Kidney (tissue), 22 donors: ENCODE measurements around the gene RASIP1. TPM values are rescaled to one million over a fixed set of nuclear protein-coding genes. Genes with fewer than 3 reads are reported as not detected.
"Not testable (repeated sequence)": the region's sequence is repeated elsewhere in the genome, so short reads cannot be mapped to it uniquely, and the experiment has no call there.

Experiments
- DNase-seq, 5 donors: peaks; one replicate each; pipeline ENCODE4 v3.0.0-alpha.2; 2013 to 2020
- FAIRE-seq: peaks from 2 replicates; lab custom pipeline; 2012; peaks lifted over from hg19 to GRCh38; lab: Jason Lieb, UNC
- H3K27ac ChIP-seq, 2 donors: one replicate each; pipeline ENCODE4 v1.7.0; 2013; ENCODE audit warnings: low read depth in 2 of 2, low read length in 2 of 2, inconsistent platforms in 1 of 2
- H3K27me3 ChIP-seq: one replicate; pipeline ENCODE4 v1.7.1; 2013; ENCODE audit warnings: low read length, inconsistent platforms; ENCODE audit not compliant: control insufficient read depth, insufficient read depth
- H3K36me3 ChIP-seq, 3 donors: one replicate each; pipeline versions ENCODE4 v1.7.0 to v1.7.1; 2013; ENCODE audit warnings: low read length in 3 of 3, control low read depth in 1 of 3, inconsistent platforms in 1 of 3; ENCODE audit not compliant: insufficient read depth in 3 of 3, control insufficient read depth in 2 of 3
- H3K4me1 ChIP-seq, 3 donors: one replicate each; pipeline versions ENCODE4 v1.7.0 to v1.7.1; 2013; ENCODE audit warnings: low read length in 3 of 3, inconsistent platforms in 1 of 3, low read depth in 1 of 3; ENCODE audit not compliant: control insufficient read depth in 2 of 3, insufficient read depth in 2 of 3
- H3K4me3 ChIP-seq, 3 donors: one replicate each; pipeline versions ENCODE4 v1.7.0 to v1.8.1; 2013; ENCODE audit warnings: low read length in 3 of 3, control low read depth in 1 of 3, inconsistent platforms in 1 of 3
- H3K9ac ChIP-seq, 3 donors: one replicate each; pipeline versions ENCODE4 v1.7.0 to v1.7.1; 2013; ENCODE audit warnings: low read length in 3 of 3, control low read depth in 1 of 3, inconsistent platforms in 1 of 3
- H3K9me3 ChIP-seq, 3 donors: one replicate each; pipeline versions ENCODE4 v1.7.0 to v1.7.1; 2013; ENCODE audit warnings: low read length in 3 of 3, control low read depth in 1 of 3, inconsistent platforms in 1 of 3; ENCODE audit not compliant: control insufficient read depth in 2 of 3, insufficient read depth in 1 of 3
- intact Hi-C: fragments of 100-400 bp; cut with DNase I; formaldehyde crosslinking; loops from one replicate; pipeline ENCODE4 v1.11.1; 2022
- long read RNA-seq, 10 donors: library from polyadenylated mRNA in 1 of 10; unstranded in 1 of 10; transcript quantifications; one replicate each; pipeline ENCODE4 v2.0.0 and lab custom pipeline, GENCODE V29; 2021 to 2026
- polyA plus RNA-seq: library from polyadenylated mRNA; stranded (reverse); fragments of 350-450 nt; fragmentation: Illumina TruSeq; extraction: RNeasy Lipid Tissue Mini Kit (QIAGEN cat#74804); gene quantifications from one replicate; pipeline ENCODE4 v1.2.3, GENCODE V29; 2014; ENCODE audit warnings: low read depth, low replicate concordance; ENCODE audit not compliant: insufficient read depth
- total RNA-seq: library from RNA; stranded (reverse); fragmentation: NEBNext Ultra II Directional; extraction: Animal tissue kit (Norgen Biotek cat#: 25700); gene quantifications from one replicate; pipeline ENCODE4 v1.2.1, GENCODE V29; 2021
- TF ChIP-seq, protein P1 (sequence below): IDR thresholded peaks from 3 replicates; pipeline ENCODE4 v1.5.1; 2012; ENCODE audit warnings: mild to moderate bottlenecking, moderate library complexity, borderline replicate concordance; ENCODE audit not compliant: insufficient read depth; ENCODE audit errors: extremely low read depth
- donor health status: control.
- donor health status: control.
- donor health status: control.
- donor health status: control.
- donor health status: control.
- donor health status: DM: yes; HTN: yes; CAD: no.
- donor health status: Normal renal cell carcinoma (clear cell type).

The RASIP1 gene, protein sequence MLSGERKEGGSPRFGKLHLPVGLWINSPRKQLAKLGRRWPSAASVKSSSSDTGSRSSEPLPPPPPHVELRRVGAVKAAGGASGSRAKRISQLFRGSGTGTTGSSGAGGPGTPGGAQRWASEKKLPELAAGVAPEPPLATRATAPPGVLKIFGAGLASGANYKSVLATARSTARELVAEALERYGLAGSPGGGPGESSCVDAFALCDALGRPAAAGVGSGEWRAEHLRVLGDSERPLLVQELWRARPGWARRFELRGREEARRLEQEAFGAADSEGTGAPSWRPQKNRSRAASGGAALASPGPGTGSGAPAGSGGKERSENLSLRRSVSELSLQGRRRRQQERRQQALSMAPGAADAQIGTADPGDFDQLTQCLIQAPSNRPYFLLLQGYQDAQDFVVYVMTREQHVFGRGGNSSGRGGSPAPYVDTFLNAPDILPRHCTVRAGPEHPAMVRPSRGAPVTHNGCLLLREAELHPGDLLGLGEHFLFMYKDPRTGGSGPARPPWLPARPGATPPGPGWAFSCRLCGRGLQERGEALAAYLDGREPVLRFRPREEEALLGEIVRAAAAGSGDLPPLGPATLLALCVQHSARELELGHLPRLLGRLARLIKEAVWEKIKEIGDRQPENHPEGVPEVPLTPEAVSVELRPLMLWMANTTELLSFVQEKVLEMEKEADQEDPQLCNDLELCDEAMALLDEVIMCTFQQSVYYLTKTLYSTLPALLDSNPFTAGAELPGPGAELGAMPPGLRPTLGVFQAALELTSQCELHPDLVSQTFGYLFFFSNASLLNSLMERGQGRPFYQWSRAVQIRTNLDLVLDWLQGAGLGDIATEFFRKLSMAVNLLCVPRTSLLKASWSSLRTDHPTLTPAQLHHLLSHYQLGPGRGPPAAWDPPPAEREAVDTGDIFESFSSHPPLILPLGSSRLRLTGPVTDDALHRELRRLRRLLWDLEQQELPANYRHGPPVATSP
- total RNA-seq = 23.3 TPM
- polyA plus RNA-seq = 13.6 TPM
- long read RNA-seq, donor 1, partial matches to known transcripts = 0 of 3 reads
- long read RNA-seq, donor 1, other reads (novel, unspliced or antisense) = 0 of 3 reads
- long read RNA-seq, donor 2, partial matches to known transcripts = 0 of 2 reads
- long read RNA-seq, donor 2, other reads (novel, unspliced or antisense) = 0 of 2 reads
- long read RNA-seq, donor 3, partial matches to known transcripts = 11 of 12 reads
- long read RNA-seq, donor 3, other reads (novel, unspliced or antisense) = 0 of 12 reads
- long read RNA-seq, donor 4, partial matches to known transcripts = 0 of 4 reads
- long read RNA-seq, donor 4, other reads (novel, unspliced or antisense) = 0 of 4 reads
- long read RNA-seq, donor 5 = 0 reads
- long read RNA-seq, donor 6, partial matches to known transcripts = 0 of 3 reads
- long read RNA-seq, donor 6, other reads (novel, unspliced or antisense) = 0 of 3 reads
- long read RNA-seq, donor 7, transcript RASIP1-201 (12 exons, 3,308 nt) = major isoform, 16 of 53 reads
- long read RNA-seq, donor 7, partial matches to known transcripts = 27 of 53 reads
- long read RNA-seq, donor 7, other reads (novel, unspliced or antisense) = 9 of 53 reads
- long read RNA-seq, donor 8, partial matches to known transcripts = 0 of 4 reads
- long read RNA-seq, donor 8, other reads (novel, unspliced or antisense) = 0 of 4 reads
- long read RNA-seq, donor 9 = 0 reads
- long read RNA-seq, donor 10 = 0 reads

DNA sequence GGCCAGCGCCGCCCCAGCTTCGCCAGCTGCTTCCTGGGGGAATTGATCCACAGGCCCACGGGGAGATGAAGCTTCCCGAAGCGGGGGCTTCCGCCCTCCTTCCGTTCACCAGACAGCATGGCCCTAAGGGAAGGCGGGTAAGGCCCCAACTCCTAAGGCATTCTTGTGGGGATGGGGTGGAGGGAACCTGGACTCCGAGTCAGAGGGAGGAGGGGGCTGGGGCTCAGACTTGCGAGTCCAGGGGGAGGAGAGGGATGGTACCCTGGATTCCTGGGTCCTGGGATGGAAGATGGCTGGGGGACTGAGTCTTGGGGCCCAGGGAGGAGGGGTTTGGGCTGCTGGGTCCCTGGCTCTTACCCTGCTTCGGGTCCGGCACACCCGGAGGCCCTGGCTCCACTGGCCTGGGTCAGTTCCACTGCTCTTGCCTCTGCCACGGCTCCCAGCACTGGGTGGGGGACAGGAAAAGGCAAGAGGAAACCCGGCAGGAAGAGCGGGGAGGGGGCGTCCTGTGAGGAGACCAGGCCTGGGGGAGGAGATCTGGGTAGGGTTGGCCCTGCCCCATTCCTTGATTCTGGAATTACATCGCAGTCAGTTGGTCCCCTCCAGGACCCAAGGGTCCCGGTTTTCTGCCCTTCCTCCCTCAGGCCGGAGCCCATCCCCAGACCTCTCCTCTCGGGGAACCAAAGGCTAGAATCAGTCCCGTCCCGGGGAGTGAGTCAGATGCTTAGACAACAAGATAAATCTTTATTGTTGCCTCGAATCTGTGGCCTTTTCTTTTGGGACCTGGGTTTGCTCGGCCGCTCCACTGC is at the start of gene RASIP1:
RASIP1 (minus strand) TSS at position 447 of the 809 bp plus-strand sequence; CDS start at position 119, 328 bp downstream.
- intact Hi-C loops = no loop called here
- TF ChIP-seq, protein P1, sequence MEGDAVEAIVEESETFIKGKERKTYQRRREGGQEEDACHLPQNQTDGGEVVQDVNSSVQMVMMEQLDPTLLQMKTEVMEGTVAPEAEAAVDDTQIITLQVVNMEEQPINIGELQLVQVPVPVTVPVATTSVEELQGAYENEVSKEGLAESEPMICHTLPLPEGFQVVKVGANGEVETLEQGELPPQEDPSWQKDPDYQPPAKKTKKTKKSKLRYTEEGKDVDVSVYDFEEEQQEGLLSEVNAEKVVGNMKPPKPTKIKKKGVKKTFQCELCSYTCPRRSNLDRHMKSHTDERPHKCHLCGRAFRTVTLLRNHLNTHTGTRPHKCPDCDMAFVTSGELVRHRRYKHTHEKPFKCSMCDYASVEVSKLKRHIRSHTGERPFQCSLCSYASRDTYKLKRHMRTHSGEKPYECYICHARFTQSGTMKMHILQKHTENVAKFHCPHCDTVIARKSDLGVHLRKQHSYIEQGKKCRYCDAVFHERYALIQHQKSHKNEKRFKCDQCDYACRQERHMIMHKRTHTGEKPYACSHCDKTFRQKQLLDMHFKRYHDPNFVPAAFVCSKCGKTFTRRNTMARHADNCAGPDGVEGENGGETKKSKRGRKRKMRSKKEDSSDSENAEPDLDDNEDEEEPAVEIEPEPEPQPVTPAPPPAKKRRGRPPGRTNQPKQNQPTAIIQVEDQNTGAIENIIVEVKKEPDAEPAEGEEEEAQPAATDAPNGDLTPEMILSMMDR = no peak
- Histone ChIP-seq H3K4me3 (peak within 1 kb of the TSS; percentile 7 to 63 (median 56)), H3K9ac (peak within 1 kb of the TSS in 2 of 3 donors; percentile 58 to 73), H3K4me1 (peaks cover 0 to 9% (median 0%) of the 10 kb centered on the region in 3 donors), H3K36me3 (no peaks in the 10 kb centered on the region), H3K9me3 (no peaks in the 10 kb centered on the region), H3K27ac (peak within 1 kb of the TSS; percentile 78 to 84), H3K27me3 (no peaks in the 10 kb centered on the region)
- peak in 3 of 5 donors; percentile 57 to 90 (median 71) for DNase-seq
- no peak for FAIRE-seq

DNA sequence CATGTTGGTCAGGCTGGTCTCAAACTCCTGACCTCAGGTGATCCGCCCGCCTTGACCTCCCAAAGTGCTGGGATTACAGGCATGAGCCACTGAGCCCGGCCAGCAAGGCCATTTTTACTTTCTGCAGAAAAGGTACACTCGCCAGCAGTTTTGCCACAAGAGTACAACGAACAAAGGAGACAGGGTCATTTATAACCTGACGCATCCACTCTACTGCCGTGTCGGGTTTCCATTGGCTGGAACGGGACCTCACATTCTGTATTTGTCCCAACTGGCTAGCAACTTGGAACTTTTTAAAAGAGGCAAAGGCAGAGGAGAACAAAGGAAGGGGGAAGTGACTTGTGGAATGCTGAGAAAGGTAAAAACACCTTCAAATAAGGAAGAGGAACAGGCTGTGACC is 46.9 kb upstream of the RASIP1 start:
- H3K4me1 ChIP-seq, DNase-seq, H3K4me3 ChIP-seq, H3K27me3 ChIP-seq, FAIRE-seq, H3K36me3 ChIP-seq, H3K27ac ChIP-seq, H3K9me3 ChIP-seq, H3K9ac ChIP-seq, intact Hi-C loops: not testable (repeated sequence)

DNA sequence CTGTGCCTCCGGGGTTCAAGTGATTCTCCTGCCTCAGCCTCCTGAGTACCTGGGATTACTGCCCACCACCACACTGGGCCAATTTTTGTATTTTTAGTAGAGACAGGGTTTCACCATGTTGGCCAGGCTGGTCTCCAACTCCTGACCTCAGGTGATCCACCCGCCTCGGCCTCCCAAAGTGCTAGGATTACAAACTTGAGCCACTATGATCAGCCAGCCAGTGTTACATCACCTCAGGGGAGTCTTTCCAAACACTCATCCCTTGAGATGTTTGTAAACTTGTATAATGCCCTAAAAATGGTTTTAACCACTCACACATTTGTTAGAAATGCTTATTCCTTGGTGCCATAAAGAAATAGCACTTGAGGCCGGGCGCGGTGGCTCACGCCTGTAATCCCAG is 46.0 kb upstream of the RASIP1 start:
- H3K27ac ChIP-seq, intact Hi-C loops: not testable (repeated sequence)

More for the DNA sequence above, 46.0 kb upstream of the RASIP1 start:
- not testable (repeated sequence) for H3K36me3 ChIP-seq, DNase-seq, H3K27me3 ChIP-seq, H3K9me3 ChIP-seq, FAIRE-seq, H3K9ac ChIP-seq, H3K4me1 ChIP-seq, H3K4me3 ChIP-seq
